ENCODE data around the gene RCOR1.
A peak's percentile ranks its signal among the peaks of the same experiment; 100 is the strongest.
"Not testable (repeated sequence)": the region's sequence is repeated elsewhere in the genome, so short reads cannot be mapped to it uniquely, and the experiment has no call there.

The RCOR1 gene
- total RNA-seq, result 36.7 to 45.3 (median 38.3) reads per million in 3 donors

DNA sequence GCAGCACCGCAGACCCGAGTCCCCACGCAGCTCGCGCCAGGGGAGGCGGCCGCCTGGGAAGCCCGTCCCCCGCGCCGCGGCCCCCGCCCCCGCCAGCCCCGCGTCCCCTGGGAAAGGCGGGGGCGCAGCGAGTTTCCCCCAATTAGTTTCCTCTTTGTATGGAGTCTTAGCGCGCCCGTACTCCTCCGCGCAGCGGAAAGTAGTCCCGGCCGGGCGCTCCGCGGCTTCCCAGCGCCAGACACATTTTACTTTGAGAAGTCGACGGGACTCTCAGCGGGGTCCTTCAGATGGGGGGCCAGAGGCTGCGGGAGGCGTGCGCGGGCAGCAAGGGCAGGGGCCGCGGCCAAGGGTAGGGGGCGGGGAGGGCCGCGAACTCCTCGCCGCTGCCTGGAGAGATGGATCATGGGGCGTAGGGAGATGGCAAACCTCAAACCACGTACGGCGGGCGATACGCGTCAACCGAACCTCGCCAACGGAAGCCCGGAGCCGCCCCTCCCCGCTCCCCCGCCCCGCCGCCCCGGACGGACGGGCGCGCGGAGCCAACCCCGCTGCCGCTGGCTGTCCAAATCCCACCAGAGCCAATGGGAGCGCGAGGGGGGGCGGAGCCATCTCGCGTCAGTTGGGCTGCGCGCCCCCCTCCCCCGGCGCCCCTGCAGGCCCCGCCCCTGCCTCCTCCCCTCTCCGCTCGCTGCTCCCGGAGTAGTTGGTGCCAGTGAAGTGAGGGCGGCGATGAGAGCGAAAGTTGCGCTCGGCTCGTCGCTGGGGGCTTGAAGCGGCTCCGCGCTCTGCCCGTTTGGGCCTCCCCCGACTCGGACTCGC is at the start of gene RCOR1:
TSS of gene RCOR1 (plus strand) at position 706 of the 819 bp plus-strand sequence. CDS start 238 bp downstream, outside the sequence.
- Histone ChIP-seq H3K36me3 (ENCODE audit: control insufficient read depth, insufficient read depth, low read length) (no peaks in the 10 kb centered on the region), H3K9me3 (ENCODE audit: control insufficient read depth, low read length) (no peaks in the 10 kb centered on the region), H3K4me3 (ENCODE audit: insufficient read depth, low read depth, low read length, poor library complexity, severe bottlenecking) (peak within 1 kb of the TSS; percentile 92), H3K27me3 (replicated peaks; ENCODE audit: control insufficient read depth, insufficient read depth, low read length, poor library complexity, severe bottlenecking) (no peaks in the 10 kb centered on the region), H3K27ac (ENCODE audit: insufficient read depth, low read length, poor library complexity, severe bottlenecking) (peak within 1 kb of the TSS; percentile 82), H3K4me1 (ENCODE audit: control insufficient read depth, insufficient read depth, low read length, poor library complexity, severe bottlenecking) (peaks cover 14% of the 10 kb centered on the region)
- peak; percentile 96 to 97 (median 97) for DNase-seq

DNA sequence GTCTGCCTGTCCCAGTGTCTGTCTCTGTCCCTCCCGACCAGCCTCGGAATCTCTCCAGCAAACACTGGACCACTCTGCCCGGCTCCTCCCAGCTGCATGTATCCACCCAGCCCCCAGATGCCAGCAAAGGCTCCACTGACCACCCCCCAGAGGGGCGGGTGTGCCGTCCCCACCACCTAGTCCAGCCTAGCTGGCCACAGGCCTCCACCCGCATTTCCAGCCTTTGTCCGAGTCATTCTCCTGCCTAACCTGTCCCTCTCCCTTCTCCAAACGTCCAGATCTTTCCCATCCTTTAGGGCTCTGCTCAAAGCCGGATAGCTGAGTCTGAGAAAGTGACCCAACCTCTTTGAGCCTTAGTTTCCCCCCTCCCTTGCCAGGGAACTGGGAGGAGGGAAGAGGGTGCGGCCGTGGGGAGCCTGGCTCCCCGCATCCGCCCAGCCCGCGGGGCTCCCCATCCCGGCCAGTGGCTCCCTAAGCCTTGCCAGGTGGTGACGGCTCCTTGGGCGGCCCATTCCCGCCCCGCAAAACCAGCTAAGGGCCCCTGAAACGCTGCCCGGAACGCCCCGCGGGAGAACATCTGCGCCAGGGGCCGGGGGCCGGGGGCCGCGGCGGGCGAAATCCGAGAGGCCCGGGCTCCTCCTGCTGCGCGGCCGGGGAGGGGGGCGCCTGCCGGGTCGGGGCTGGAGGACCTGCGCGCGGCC is 48.3 kb upstream of the RCOR1 start:
- no peak for DNase-seq
- peak overlapping the region; percentile 39 for H3K4me3 ChIP-seq (ENCODE audit: insufficient read depth, low read depth, low read length, poor library complexity, severe bottlenecking)
- no peak overlapping the region for H3K27ac ChIP-seq (ENCODE audit: insufficient read depth, low read length, poor library complexity, severe bottlenecking)
- H3K9me3 ChIP-seq (ENCODE audit: control insufficient read depth, low read length), result no peaks in the 10 kb centered on the region
- peaks cover 15% of the 10 kb centered on the region for H3K27me3 ChIP-seq (replicated peaks; ENCODE audit: control insufficient read depth, insufficient read depth, low read length, poor library complexity, severe bottlenecking)
- H3K36me3 ChIP-seq (ENCODE audit: control insufficient read depth, insufficient read depth, low read length), result no peaks in the 10 kb centered on the region
- peaks cover 3% of the 10 kb centered on the region for H3K4me1 ChIP-seq (ENCODE audit: control insufficient read depth, insufficient read depth, low read length, poor library complexity, severe bottlenecking)

DNA sequence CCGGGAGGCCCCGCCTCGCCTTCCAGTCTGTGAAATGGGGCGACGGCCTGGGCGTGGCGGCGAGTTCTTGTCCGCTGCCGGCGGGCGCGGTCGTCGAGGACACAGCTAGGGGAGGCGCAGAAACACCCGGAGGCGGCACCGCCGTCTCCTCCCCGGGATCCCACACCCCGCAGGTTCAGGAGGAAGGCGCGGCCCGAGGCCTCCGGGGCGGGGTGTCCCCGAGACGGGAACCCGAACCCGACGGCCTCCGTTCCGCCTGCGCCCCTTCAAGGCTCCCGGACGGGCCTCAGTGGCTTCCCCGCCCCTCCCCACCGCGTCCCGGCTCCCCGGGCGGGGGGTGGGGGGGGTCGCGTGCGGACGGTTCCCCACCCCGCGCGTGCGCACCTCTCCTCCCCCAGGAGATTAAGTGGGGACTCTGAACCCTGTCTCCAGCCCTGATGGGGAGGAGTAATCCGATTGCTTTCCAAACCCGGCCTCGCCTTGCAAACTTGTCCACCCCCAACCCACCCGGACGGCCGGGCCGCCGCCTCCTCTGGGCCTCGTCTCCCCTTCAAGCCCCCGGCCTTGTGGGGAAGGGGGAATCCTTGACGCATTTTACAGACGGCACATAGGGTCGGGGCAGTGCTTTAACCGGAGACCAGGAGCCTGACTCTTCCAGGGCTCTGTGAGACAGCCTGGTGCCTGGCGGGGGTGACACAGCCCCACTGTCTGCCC is 47.5 kb upstream of the RCOR1 start:
- no peak for DNase-seq
- Histone ChIP-seq H3K27me3 (replicated peaks; ENCODE audit: control insufficient read depth, insufficient read depth, low read length, poor library complexity, severe bottlenecking) (peaks cover 15% of the 10 kb centered on the region), H3K9me3 (ENCODE audit: control insufficient read depth, low read length) (no peaks in the 10 kb centered on the region), H3K4me3 (ENCODE audit: insufficient read depth, low read depth, low read length, poor library complexity, severe bottlenecking) (peak overlapping the region; percentile 39), H3K4me1 (ENCODE audit: control insufficient read depth, insufficient read depth, low read length, poor library complexity, severe bottlenecking) (peaks cover 3% of the 10 kb centered on the region), H3K36me3 (ENCODE audit: control insufficient read depth, insufficient read depth, low read length) (no peaks in the 10 kb centered on the region), H3K27ac (ENCODE audit: insufficient read depth, low read length, poor library complexity, severe bottlenecking) (no peak overlapping the region)

DNA sequence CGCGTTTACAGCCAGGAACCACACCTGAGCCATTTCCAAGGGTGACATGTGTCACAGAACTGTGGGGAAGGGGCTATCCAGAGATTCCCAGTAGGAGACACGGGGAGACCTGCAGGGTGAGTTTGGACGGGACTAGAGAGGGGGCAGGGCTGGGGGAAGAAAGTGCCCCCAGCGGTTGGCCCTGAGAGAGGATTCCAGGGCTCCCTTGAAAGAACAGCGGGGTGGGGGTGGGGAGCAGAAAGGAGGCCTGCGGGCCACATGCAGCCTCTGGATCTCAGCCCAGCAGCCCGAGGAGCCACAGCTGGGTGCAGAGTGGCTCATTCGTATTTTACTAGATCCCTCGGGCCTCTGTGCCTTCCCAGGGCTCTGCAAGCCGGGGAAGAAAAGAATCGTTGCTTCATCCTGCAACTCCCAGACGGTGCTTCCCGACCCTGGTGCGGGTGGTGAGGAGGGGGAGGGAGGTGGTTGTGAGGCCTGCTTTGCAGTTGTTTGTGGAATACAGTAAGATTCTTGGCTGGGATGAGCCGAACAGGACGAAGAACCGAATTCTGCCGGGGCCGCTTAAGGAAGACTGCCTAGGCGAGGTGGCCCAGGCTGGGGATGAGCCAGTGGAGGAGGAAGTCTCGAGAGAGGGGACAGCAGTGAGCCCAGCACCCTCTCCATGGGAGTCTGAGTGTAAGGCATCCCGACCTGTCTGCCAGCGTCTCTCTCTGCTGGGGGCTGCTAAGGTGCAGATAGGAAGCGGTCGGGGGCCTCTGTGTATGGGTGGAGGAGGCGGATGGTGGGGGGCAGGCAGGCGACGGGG is 46.8 kb upstream of the RCOR1 start:
- Histone ChIP-seq H3K36me3 (ENCODE audit: control insufficient read depth, insufficient read depth, low read length) (no peaks in the 10 kb centered on the region), H3K9me3 (ENCODE audit: control insufficient read depth, low read length) (no peaks in the 10 kb centered on the region), H3K4me3 (ENCODE audit: insufficient read depth, low read depth, low read length, poor library complexity, severe bottlenecking) (no peak overlapping the region), H3K27me3 (replicated peaks; ENCODE audit: control insufficient read depth, insufficient read depth, low read length, poor library complexity, severe bottlenecking) (peaks cover 15% of the 10 kb centered on the region), H3K27ac (ENCODE audit: insufficient read depth, low read length, poor library complexity, severe bottlenecking) (no peak overlapping the region), H3K4me1 (ENCODE audit: control insufficient read depth, insufficient read depth, low read length, poor library complexity, severe bottlenecking) (peaks cover 3% of the 10 kb centered on the region)
- no peak for DNase-seq

DNA sequence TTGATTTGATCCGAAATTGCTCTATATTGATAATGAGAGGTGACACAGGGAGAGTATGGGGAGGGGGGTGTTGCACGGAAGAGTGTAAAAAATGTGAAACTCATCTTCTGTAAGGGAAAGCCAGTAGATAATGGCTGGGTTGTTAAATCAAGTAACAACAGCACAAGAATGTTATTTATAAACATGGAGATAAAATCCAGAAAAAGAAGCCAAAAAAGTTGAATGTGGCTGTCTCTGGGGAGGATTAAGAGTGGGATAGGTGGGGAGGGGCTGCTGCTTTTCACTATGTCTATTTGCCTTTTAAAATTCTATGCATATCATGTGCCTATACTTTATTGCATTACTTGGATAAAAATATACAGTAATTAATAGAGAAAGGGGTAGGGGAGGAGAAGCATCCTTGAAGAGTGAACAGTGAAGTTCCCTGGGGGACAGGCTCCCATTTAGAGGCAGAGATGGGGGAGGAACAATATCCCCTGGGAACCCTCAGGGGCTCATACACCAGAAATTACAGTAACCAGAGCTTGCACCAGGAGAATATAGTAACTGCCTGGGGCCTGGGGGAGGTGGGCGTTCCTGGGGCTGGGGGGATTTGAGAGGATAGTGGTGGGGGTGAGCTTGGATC is 43.7 kb upstream of the RCOR1 start:
- DNase-seq, result no peak
- no peaks in the 10 kb centered on the region for H3K9me3 ChIP-seq (ENCODE audit: control insufficient read depth, low read length)
- no peaks in the 10 kb centered on the region for H3K36me3 ChIP-seq (ENCODE audit: control insufficient read depth, insufficient read depth, low read length)

DNA sequence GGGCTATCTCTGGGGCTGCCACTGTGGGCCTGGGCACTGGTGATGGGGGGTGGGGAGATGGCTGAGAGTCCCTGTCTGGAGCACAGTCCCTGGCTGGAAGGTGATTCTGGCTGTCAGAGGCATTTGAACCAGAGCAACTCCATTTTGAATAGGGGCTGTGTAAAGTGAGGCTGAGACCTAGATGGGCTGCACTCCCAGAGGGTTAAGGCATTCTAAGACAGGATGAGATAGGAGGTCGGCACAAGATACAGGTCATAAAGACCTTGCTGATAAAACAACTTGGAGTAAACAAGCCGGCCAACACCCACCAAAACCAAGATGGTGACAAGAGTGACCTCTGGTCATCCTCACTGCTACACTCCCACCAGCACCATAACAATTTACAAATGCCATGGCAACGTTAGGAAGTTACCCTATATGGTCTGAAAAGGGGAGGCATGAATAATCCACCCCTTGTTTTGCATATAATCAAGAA is 41.5 kb upstream of the RCOR1 start:
- not testable (repeated sequence) for H3K36me3 ChIP-seq (ENCODE audit: control insufficient read depth, insufficient read depth, low read length); H3K4me1 ChIP-seq (ENCODE audit: control insufficient read depth, insufficient read depth, low read length, poor library complexity, severe bottlenecking); H3K4me3 ChIP-seq (ENCODE audit: insufficient read depth, low read depth, low read length, poor library complexity, severe bottlenecking); H3K27me3 ChIP-seq (replicated peaks; ENCODE audit: control insufficient read depth, insufficient read depth, low read length, poor library complexity, severe bottlenecking); DNase-seq; H3K27ac ChIP-seq (ENCODE audit: insufficient read depth, low read length, poor library complexity, severe bottlenecking); H3K9me3 ChIP-seq (ENCODE audit: control insufficient read depth, low read length)

More for the DNA sequence above, 43.7 kb upstream of the RCOR1 start:
- no peak overlapping the region for H3K4me3 ChIP-seq (ENCODE audit: insufficient read depth, low read depth, low read length, poor library complexity, severe bottlenecking)
- H3K27ac ChIP-seq (ENCODE audit: insufficient read depth, low read length, poor library complexity, severe bottlenecking), result no peak overlapping the region
- peaks cover 3% of the 10 kb centered on the region for H3K4me1 ChIP-seq (ENCODE audit: control insufficient read depth, insufficient read depth, low read length, poor library complexity, severe bottlenecking)
- H3K27me3 ChIP-seq (replicated peaks; ENCODE audit: control insufficient read depth, insufficient read depth, low read length, poor library complexity, severe bottlenecking), result peaks cover 15% of the 10 kb centered on the region

DNA sequence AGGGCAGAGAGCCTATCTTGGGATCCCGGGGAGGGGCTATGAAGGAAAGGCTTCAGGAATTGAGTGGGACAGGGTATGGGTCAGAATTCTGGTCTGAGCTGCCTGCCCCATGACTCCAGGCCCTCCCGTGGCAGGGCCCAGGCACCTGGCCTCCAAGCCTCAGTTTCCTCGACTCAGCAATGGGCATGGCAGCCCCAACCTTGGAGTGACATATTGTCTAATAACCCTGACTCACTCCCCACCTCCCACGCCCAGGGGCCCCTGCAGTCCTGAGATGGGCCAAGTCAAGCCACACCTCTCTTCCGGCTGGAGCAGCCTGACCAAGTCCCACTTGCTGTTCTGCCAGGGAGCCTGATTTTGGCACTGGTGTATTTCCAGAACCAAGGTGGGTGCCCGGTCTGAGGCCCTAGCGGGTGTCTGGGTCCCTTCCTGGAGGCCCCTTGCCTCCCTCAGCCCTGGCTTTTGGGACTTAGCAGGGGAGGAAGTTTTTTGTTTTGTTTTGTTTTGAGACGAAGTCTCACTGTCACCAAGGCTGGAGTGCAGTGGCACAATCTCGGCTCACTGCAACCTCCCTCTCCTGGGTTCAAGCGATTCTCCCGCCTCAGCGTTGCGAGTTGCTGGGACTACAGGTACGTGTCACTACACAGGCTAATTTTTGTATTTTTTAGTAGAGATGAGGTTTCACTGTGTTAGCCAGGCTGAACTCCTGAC is 40.3 kb upstream of the RCOR1 start:
- H3K27me3 ChIP-seq (replicated peaks; ENCODE audit: control insufficient read depth, insufficient read depth, low read length, poor library complexity, severe bottlenecking), result no peaks in the 10 kb centered on the region
- H3K27ac ChIP-seq (ENCODE audit: insufficient read depth, low read length, poor library complexity, severe bottlenecking), result no peak overlapping the region
- H3K4me3 ChIP-seq (ENCODE audit: insufficient read depth, low read depth, low read length, poor library complexity, severe bottlenecking), result no peak overlapping the region
- H3K4me1 ChIP-seq (ENCODE audit: control insufficient read depth, insufficient read depth, low read length, poor library complexity, severe bottlenecking), result peaks cover 4% of the 10 kb centered on the region
- no peaks in the 10 kb centered on the region for H3K36me3 ChIP-seq (ENCODE audit: control insufficient read depth, insufficient read depth, low read length)
- H3K9me3 ChIP-seq (ENCODE audit: control insufficient read depth, low read length), result no peaks in the 10 kb centered on the region
- no peak for DNase-seq

DNA sequence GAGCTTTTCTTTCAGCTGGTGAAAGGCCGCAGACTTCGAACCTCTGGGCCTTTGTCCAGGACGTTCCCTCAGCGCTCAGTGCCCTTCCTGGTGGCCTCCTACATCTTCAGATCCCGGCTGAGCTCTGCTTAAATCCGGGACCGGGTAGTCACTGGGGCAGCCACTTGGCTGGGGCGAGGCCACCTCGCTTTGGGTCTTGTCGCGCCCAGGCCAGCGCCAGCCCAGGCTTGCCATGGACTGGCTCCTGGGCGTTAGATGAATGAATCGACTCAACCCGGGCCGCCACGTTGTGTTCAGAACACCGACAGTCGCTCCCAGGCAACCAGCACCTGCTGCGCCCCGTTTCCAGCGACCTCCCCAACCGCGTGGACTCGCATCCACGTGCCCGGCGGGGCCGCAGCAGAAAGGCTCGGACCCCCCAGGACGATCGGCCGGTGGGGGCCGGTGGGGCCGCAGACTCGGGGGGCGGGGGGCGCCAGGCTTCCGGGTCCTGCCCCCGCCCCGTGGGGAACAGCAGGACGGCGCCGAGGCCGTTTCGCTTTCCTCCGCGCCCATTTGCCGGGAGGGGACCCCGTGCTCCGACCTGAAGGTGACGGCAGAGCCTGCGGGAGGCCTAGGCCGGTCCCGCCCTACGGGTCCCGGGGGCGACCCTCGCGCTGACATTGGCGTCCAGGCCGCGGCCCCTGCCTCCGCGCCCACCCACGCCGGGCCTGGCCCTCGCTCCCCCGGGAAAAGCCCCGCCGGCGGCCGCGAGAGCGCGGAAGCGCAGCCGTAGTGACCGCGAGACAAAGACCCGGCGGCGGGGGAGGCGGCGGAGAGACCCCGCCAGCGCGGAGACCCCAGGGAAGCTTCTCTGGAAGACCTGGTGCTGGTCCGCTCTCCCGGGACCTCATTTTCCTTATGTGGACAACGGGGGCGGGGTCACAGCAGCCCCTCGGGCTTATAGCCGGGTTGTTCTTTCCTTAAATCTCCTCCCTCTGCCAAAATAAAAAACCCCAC is 37.3 kb upstream of the RCOR1 start:
- peak; percentile 20 to 28 (median 23) for DNase-seq
- H3K4me1 ChIP-seq (ENCODE audit: control insufficient read depth, insufficient read depth, low read length, poor library complexity, severe bottlenecking), result peaks cover 4% of the 10 kb centered on the region
- H3K27me3 ChIP-seq (replicated peaks; ENCODE audit: control insufficient read depth, insufficient read depth, low read length, poor library complexity, severe bottlenecking), result no peaks in the 10 kb centered on the region
- H3K4me3 ChIP-seq (ENCODE audit: insufficient read depth, low read depth, low read length, poor library complexity, severe bottlenecking), result peak overlapping the region; percentile 93
- H3K36me3 ChIP-seq (ENCODE audit: control insufficient read depth, insufficient read depth, low read length), result no peaks in the 10 kb centered on the region
- peak overlapping the region; percentile 59 for H3K27ac ChIP-seq (ENCODE audit: insufficient read depth, low read length, poor library complexity, severe bottlenecking)
- H3K9me3 ChIP-seq (ENCODE audit: control insufficient read depth, low read length), result no peaks in the 10 kb centered on the region

All from effector memory CD4-positive, alpha-beta T cell (primary cell).